Progenitor cell of endocrine pancreas (in vitro differentiated cells): Measurements from ENCODE around the gene APEH. TPM values are rescaled to one million over a fixed set of nuclear protein-coding genes. Genes with fewer than 3 reads are reported as not detected.

Experiments
- DNase-seq: peaks from one replicate; pipeline ENCODE4 v3.0.0; 2021; ENCODE audit warnings: low spot score; ENCODE audit not compliant: unreplicated experiment
- H3K27ac Mint-ChIP-seq: 2 replicates; pipeline ENCODE4 v1.8.0; 2021; ENCODE audit warnings: mild to moderate bottlenecking, moderate library complexity, mixed read lengths
- H3K27me3 Mint-ChIP-seq: 2 replicates; pipeline ENCODE4 v1.8.0; 2021; ENCODE audit warnings: mixed read lengths
- H3K36me3 Mint-ChIP-seq: 2 replicates; pipeline ENCODE4 v1.8.0; 2022; ENCODE audit warnings: mixed read lengths; ENCODE audit not compliant: insufficient read depth
- H3K4me1 Mint-ChIP-seq: 2 replicates; pipeline ENCODE4 v1.8.0; 2021; ENCODE audit warnings: low read depth, mixed read lengths
- H3K4me3 Mint-ChIP-seq: 2 replicates; pipeline ENCODE4 v1.8.0; 2021; ENCODE audit warnings: low read depth, mild to moderate bottlenecking, moderate library complexity, mixed read lengths
- H3K9me3 Mint-ChIP-seq: 2 replicates; pipeline ENCODE4 v1.8.0; 2021; ENCODE audit warnings: low read depth, mixed read lengths
- CTCF ChIP-seq: fragments of 200-600 bp; sonication (generic); IDR thresholded peaks from one replicate; pipeline ENCODE4 v1.5.0; 2021; ENCODE audit warnings: antibody characterized with exemption, mild to moderate bottlenecking; ENCODE audit not compliant: unreplicated experiment
- total RNA-seq: library from RNA; stranded (reverse); gene quantifications from 2 replicates; pipeline ENCODE4 v1.2.1, GENCODE V29; 2021

Gene APEH
- total RNA-seq, 1 donor from 2014 or later = 160 TPM

- H3K4me1 Mint-ChIP-seq = no peaks in the 10 kb centered on the region
- H3K27me3 Mint-ChIP-seq = no peaks in the 10 kb centered on the region
- peak; percentile 41 for DNase-seq
- no peaks in the 10 kb centered on the region for H3K9me3 Mint-ChIP-seq
- no peak overlapping the region for H3K4me3 Mint-ChIP-seq
- peaks cover 5% of the 10 kb centered on the region for H3K36me3 Mint-ChIP-seq
- no peak overlapping the region for H3K27ac Mint-ChIP-seq
- peak; percentile 81 for TF ChIP-seq CTCF
Measured at GRCh38 chr3:49703443-49703927, 29.3 kb downstream of the APEH start.

GRCh38 chr3:49703956-49704355 is 29.8 kb downstream of the APEH start:
- Mint-ChIP-seq H3K4me1 (no peaks in the 10 kb centered on the region), H3K4me3 (no peak overlapping the region), H3K27ac (no peak overlapping the region)

GRCh38 chr3:49704629-49705028 is 30.5 kb downstream of the APEH start:
- Mint-ChIP-seq H3K4me3 (no peak overlapping the region), H3K27me3 (no peaks in the 10 kb centered on the region), H3K4me1 (no peaks in the 10 kb centered on the region), H3K27ac (no peak overlapping the region), H3K9me3 (no peaks in the 10 kb centered on the region), H3K36me3 (peaks cover 6% of the 10 kb centered on the region)
- DNase-seq = no peak
- no peak for TF ChIP-seq CTCF

More at GRCh38 chr3:49703956-49704355, 29.8 kb downstream of the APEH start:
- TF ChIP-seq CTCF = no peak
- Mint-ChIP-seq H3K36me3 (peaks cover 6% of the 10 kb centered on the region), H3K9me3 (no peaks in the 10 kb centered on the region), H3K27me3 (no peaks in the 10 kb centered on the region)
- DNase-seq = no peak

GRCh38 chr3:49705390-49705960 is 31.3 kb downstream of the APEH start:
- Mint-ChIP-seq H3K4me1 (no peaks in the 10 kb centered on the region), H3K27me3 (no peaks in the 10 kb centered on the region), H3K9me3 (no peaks in the 10 kb centered on the region), H3K36me3 (peaks cover 6% of the 10 kb centered on the region), H3K27ac (no peak overlapping the region), H3K4me3 (no peak overlapping the region)
- no peak for DNase-seq
- TF ChIP-seq CTCF = no peak

- H3K4me3 Mint-ChIP-seq = no peak overlapping the region
- DNase-seq = no peak
- H3K27ac Mint-ChIP-seq = no peak overlapping the region
- no peaks in the 10 kb centered on the region for H3K27me3 Mint-ChIP-seq
- no peaks in the 10 kb centered on the region for H3K4me1 Mint-ChIP-seq
- no peaks in the 10 kb centered on the region for H3K9me3 Mint-ChIP-seq
- H3K36me3 Mint-ChIP-seq = peaks cover 4% of the 10 kb centered on the region
- no peak for TF ChIP-seq CTCF
Measured at GRCh38 chr3:49706456-49707112, 32.4 kb downstream of the APEH start.
